Adrenal gland (tissue), 5 donors: ENCODE data around the gene KYAT1.
"Not testable (repeated sequence)": the region's sequence is repeated elsewhere in the genome, so short reads cannot be mapped to it uniquely, and the experiment has no call there.

Experiments used
- POLR2A ChIP-seq, 2 donors: fragments of 450-650 bp; IDR thresholded peaks; one replicate each; pipeline ENCODE4 v1.6.1; 2017; ENCODE audit warnings: antibody characterized with exemption in 2 of 2, mild to moderate bottlenecking in 2 of 2, moderate library complexity in 1 of 2
- TF ChIP-seq, protein P1 (sequence below), 6 experiments: fragments of 450-650 bp in 4 of 6; fragments of 200-600 bp in 2 of 6; sonication (generic) in 1 of 6; IDR thresholded peaks; 1 replicate in 5 of 6; 2 replicates in 1 of 6; pipeline versions ENCODE4 v1.5.1 to v1.8.0; 2016 to 2021; ENCODE audit warnings: antibody characterized with exemption in 6 of 6, mild to moderate bottlenecking in 2 of 6, moderate library complexity in 1 of 6
- donor health status: DM: no; HTN: no; CAD: no.

DNA sequence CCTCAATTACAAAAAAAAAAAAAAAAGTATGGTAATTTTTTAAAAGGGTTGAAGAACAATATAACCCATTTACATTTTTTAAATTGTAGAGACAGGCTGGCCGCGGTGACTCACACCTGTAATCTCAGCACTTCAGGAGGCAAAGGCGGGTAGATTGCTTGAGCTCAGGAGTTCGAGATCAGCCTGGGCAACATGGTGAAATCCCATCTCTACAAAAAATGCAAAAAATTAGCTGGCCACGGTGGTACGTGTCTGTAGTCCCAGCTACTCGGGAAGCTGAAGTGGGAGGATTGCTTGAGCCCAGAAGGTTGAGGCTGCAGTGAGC, 10.8 kb downstream of the KYAT1 start:
- TF ChIP-seq POLR2A (IDR thresholded peaks at IDR 0.05): not testable (repeated sequence)
- TF ChIP-seq, protein P1, sequence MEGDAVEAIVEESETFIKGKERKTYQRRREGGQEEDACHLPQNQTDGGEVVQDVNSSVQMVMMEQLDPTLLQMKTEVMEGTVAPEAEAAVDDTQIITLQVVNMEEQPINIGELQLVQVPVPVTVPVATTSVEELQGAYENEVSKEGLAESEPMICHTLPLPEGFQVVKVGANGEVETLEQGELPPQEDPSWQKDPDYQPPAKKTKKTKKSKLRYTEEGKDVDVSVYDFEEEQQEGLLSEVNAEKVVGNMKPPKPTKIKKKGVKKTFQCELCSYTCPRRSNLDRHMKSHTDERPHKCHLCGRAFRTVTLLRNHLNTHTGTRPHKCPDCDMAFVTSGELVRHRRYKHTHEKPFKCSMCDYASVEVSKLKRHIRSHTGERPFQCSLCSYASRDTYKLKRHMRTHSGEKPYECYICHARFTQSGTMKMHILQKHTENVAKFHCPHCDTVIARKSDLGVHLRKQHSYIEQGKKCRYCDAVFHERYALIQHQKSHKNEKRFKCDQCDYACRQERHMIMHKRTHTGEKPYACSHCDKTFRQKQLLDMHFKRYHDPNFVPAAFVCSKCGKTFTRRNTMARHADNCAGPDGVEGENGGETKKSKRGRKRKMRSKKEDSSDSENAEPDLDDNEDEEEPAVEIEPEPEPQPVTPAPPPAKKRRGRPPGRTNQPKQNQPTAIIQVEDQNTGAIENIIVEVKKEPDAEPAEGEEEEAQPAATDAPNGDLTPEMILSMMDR (IDR thresholded peaks at IDR 0.05): not testable (repeated sequence)
